Measurements from ENCODE around the gene CLEC12A.
A peak's percentile ranks its signal among the peaks of the same experiment; 100 is the strongest.
"Not testable (repeated sequence)": the region's sequence is repeated elsewhere in the genome, so short reads cannot be mapped to it uniquely, and the experiment has no call there.

Gene CLEC12A

DNA sequence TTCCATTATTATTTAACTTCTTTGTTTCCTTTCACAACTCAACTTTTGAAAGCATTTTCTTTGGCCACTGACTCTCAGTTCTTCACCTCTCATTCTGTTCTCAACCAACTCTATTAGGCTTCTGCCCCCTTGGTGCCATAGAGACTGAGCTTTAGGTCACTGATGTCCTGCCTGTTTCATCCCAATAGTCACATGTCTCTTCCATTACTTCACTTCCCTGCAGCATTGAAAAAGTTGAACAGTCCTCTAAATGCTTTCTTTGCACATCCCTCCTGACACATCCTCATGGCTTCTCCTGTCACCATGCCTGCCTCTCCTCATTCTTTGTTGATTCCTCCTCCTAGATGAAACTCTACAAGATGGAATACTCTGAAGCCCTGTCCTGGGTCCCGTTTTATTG is 2.7 kb downstream of the CLEC12A start:
- no peak for DNase-seq

DNA sequence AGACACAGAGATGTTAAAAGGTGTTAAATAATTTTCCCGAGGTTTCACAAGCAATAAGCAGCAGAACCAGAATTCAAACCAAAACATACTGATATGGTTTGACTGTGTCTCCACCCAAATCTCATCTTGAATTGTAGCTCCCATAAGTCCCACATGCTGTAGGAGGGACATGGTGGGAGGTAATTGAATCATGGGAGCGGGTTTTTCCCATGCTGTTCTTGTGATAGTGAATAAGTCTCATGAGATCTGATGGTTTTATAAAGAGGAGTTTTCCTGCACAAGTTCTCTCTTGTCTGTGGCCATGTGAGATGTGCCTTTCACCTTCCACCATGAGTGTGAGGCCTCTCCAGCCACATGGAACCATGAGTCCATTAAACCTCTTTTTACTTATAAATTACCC is 3.5 kb downstream of the CLEC12A start:
- not testable (repeated sequence) for DNase-seq

DNA sequence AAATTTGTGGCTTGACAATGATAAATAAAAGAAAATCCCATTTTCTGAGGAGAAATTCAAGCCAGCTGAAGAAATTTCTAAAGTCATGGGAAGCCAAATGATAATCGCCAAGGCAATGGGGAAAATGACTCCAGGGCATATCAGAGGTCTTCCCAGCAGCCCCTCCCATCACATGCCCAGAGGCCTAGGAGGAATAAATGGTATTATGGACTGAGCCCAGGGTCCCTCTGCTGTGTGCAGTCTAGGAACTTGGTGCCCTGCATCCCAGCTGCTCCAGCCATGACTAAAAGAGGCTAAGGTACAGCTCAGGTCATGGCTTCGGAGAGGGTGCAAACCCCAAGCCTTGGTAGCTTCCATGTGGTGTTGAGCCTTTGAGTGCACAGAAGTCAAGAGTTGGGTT is 4.4 kb downstream of the CLEC12A start:
- no peak for DNase-seq

- not testable (repeated sequence) for DNase-seq
Measured at GRCh38 chr12:9976626-9977025, 5.4 kb downstream of the CLEC12A start.

- no peak for DNase-seq
Measured at GRCh38 chr12:9977916-9978315, 6.7 kb downstream of the CLEC12A start.

DNA sequence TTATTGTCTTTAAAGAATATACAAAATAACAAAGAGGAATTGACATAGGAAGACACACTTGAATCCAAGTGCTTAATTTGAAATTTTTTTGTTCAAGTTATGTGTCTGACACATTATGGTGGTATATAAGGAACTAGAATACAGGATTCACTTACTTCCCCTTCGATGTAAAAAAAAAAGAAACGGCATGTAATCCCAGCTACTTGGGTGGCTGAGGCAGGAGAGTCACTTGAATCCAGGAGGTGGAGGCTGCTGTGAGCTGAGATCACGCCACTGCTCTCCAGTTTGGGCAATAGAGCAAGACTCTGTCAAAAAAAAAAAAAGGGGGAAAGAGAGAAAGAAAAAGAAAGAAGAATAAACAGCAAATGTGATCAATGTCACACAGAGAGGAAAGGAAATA is 8.9 kb downstream of the CLEC12A start:
- no peak for DNase-seq

DNA sequence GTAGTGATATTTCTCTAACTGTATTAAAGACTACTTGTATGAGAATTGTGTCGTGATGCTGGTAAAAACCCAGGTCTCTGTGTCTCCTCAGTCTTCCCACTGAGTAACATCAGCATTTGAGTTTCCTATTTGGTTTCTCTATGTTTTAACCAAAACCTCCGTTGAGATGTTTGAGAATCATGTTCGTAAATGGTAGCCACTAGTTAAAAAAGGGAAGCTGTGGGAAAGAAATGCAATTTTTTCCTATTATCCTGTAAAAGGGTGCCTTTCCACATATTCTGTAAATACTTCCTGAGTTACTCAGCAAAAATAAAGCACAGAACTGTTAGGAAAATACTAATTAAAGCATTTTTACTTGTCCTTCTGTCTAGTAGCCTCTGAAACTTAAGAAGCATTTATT is 20.7 kb downstream of the CLEC12A start:
- DNase-seq: no peak

GRCh38 chr12:9992296-9992695 is 21.1 kb downstream of the CLEC12A start:
- DNase-seq: no peak

DNA sequence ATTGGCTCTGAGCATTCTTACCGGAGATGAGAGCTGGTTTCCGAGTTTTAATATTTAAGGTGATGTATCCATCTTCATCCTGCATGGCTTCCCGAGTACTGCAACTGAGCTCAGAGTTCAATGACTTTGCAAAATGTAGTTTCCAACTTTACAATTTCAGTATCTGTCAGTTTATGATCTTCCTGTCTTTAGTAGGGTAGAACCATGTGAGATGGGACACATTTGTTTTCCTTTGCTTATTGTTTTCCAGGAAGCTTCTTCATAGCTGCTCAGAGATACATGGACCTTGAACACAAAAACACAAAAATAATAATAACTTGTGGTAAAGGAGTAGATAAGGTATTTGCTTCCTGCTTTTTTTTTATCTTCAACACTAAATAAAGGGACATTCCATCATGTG is 27.8 kb downstream of the CLEC12A start, which contains the start of gene CLEC1B:
CLEC1B (minus strand) TSS at position 106 of the 400 bp plus-strand sequence; CDS start at position 85, 21 bp downstream.
- DNase-seq: no peak

- no peak for DNase-seq
Measured at GRCh38 chr12:10001171-10001776, 30.1 kb downstream of the CLEC12A start.

DNA sequence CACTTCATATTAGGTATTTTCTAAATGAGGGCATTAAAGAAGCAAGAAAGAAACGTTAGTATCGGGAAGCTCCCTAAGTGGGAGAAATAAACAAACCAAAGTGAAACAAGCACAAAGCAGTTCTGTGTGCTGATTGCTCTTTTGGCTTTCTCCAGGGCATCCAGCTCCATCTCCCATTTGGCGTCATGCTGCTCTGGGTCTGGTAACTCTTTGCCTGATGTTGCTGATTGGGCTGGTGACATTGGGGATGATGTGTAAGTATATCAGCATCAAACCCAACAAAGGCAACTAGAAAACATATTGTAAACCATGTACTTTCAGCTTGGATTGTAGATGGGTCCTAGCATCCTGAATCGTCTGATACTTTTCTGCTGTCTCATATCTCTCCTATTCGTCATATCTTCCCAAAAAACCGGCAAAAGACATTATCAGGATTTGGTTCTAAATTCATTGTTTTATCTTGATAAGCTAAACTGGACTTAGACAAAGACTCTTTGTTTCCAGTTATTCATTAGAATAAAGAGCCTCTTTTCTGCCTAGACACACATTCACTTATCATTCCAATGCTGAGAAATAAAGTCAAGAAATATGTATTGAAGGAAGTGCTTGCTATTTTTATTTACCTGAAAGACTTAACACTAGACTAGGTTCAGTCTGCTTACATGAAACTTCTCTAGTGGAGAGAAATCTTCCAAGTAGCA is 41.6 kb downstream of the CLEC12A start:
- peak in 2 of 14 donors; percentile 8 to 24 for DNase-seq

DNA sequence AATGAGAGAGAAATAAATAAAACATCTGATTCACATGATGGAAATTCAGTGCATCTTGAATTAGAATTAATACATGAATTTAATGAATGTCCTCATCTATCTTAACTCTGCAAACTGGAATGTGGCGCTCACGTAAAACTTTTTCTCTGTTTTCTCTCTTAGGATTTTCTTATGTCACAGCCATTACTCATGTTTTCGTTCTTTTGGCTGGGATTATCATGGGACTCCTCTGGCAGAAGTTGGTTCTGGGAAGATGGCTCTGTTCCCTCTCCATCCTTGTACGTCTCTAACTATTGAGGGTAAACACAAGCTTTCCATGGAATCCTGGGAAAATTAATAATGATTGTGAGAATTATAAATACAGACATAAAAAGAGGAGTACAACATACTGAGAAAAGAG is 44.2 kb downstream of the CLEC12A start:
- DNase-seq: no peak

DNA sequence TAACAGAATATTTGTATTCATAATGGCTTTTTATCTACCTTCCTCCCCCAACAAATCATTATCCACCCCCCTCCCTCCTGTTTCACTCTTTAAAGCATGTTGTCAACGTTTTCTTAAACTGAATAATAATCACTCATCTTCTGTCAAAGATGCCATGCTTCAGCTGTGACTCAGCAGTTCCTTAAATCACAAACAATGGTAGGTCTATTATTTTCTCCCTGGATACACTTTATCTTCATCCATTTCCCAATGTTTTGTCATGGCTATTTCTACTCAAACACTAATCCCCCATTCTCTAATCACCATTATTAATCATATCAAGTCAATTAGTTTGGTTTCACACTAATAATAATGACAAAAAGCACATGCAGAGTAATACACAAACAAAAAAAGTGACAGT is 45.7 kb downstream of the CLEC12A start:
- DNase-seq: no peak

DNA sequence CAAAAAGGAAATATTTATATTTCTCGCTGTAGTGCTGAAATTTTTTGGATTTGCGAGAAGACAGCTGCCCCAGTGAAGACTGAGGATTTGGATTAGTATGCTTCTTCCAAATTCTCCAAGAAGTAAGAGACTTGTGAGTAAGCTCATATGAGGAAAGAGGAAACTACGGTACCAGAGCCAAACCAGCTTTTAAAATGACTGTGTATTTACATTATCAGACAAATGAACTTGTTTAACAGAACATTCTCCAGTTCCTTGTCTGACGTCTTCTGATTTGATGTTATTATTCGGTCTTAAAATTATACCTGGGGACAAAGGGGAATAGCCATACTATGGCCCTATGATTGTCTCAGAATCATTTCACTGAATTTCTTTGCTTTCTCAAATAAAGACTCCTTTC is 47.2 kb downstream of the CLEC12A start:
- DNase-seq: no peak

DNA sequence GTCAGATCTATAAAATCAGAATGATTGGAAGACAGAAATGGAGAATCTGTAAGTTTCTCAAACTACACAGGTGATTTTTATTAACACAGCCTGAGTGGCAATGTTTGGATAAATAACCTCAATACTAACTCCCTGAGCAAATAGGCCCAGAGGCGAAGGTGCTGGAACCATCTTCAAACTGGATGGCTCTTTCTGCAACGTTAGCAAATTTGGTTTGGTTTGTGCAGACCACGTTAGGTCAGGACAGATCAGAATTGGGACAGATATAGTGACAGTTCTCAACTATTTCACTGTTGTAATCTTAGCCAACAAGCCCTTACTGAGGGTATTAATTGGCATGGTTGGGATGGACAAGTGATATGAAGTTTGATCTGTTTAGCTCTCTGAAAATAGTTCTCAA is 50.1 kb downstream of the CLEC12A start:
- no peak for DNase-seq

GRCh38 chr12:10025236-10025635 is 54.0 kb downstream of the CLEC12A start:
- no peak for DNase-seq

- not testable (repeated sequence) for DNase-seq
Measured at GRCh38 chr12:10026666-10027065, 55.5 kb downstream of the CLEC12A start.

GRCh38 chr12:10027311-10027710 is 56.1 kb downstream of the CLEC12A start:
- no peak for DNase-seq

GRCh38 chr12:10027721-10028120 is 56.5 kb downstream of the CLEC12A start:
- no peak for DNase-seq

GRCh38 chr12:10030446-10030845 is 59.2 kb downstream of the CLEC12A start, which contains the start of gene CLEC9A:
TSS of gene CLEC9A (plus strand) at chr12:10030682. CDS start at chr12:10052688, 22,006 bp downstream.
- no peak for DNase-seq

DNA sequence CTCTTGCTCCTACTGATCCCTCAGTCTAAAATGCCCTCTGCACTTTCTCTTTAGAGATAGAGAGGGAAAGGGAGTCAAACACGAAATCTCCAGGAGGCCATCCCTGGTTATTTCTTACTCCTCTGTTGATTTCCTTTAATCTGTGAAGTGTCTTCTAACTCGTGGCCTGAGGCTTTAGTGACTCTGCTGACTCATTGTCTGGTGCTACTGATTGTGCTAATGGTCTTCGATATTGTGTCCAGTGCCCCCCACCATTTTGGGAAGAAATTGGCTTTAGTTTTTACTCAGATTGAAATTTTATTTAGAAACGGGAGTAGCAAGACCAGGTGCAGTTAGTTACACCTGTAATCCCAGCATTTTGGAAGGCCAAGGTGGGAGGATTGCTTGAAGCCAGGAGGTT is 60.1 kb downstream of the CLEC12A start:
- DNase-seq: no peak

DNA sequence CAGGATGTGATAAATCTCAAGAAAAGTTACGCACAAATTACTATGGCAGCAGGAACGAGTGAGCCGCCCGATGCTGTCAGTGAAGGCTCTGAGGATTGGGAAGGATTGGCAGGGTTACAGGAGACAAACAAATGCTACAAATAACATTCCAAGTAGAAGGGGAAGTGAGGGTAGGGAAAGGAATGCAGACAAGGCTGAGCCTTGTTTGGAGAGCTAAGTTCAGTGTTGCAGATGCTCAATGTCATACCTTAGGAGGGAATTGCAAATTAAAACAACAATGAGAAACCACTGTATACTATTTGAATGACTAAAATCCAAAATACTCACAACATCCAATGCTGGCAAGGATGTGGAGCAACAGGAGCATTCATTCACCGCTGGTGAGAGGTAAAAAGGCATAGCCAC is 60.6 kb downstream of the CLEC12A start:
- no peak for DNase-seq

DNA sequence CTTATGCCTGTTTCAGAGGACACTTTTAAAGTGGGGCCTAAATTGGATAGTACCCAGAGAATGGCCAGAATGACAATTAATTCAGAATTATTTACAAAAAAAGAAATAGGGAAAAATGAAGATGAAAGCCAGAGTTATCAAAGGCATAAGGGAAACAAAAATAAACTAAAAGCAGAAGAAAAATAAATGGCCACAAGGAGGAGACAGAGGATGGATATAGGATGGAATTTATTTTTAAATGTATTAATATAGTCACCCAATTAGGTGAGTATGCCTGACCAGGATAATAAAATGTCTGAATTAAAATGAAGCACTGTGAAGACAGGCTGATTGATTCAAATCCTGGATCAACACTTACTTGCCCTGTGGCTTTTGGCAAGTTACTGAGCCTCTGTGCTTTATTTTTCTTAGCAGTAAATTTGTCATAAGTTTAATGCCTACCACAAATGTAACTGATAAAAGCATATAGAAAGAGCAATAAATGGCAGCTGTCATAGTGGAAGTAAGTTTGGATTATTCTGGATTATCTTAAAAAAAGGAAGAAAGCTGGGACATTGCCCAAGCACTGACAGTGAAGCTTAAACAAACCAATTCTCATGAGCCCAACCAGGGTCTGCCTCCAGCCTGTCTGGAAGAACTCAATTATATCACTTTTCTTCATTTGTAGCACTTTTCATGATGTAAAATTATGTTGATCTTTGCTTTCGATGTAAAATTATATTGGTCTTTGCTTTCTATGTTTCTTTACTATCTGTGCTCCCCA is 62.8 kb downstream of the CLEC12A start:
- DNase-seq: no peak
